Esophagus muscularis mucosa (tissue), 4 donors: Measurements from ENCODE around the gene TMPO. TPM values are rescaled to one million over a fixed set of nuclear protein-coding genes. Genes with fewer than 3 reads are reported as not detected.
A peak's percentile ranks its signal among the peaks of the same experiment; 100 is the strongest.
"Not testable (repeated sequence)": the region's sequence is repeated elsewhere in the genome, so short reads cannot be mapped to it uniquely, and the experiment has no call there.

ENCODE experiments used
- DNase-seq: peaks from one replicate; pipeline ENCODE4 v3.0.0-alpha.2; 2017; ENCODE audit errors: extremely low spot score
- H3K27ac ChIP-seq, 4 donors: fragments of 200-600 bp; sonication (generic); replicated peaks in 1 of 4; 1 replicate in 3 of 4; 2 replicates in 1 of 4; pipeline ENCODE4 v1.5.1; 2016 to 2019; ENCODE audit warnings: mild to moderate bottlenecking in 1 of 4
- H3K27me3 ChIP-seq, 4 donors: fragments of 200-600 bp; sonication (generic); one replicate each; pipeline versions ENCODE4 v1.5.1 to v1.6.0; 2016 to 2019
- H3K36me3 ChIP-seq, 4 donors: fragments of 200-600 bp; sonication (generic); one replicate each; pipeline ENCODE4 v1.5.1; 2016 to 2019
- H3K4me1 ChIP-seq, 4 donors: fragments of 200-600 bp; sonication (generic); one replicate each; pipeline ENCODE4 v1.5.1; 2016 to 2019
- H3K4me3 ChIP-seq, 4 donors: fragments of 200-600 bp; sonication (generic); 1 replicate in 2 of 4; 2 replicates in 2 of 4; pipeline ENCODE4 v1.5.1; 2016 to 2019; ENCODE audit warnings: mild to moderate bottlenecking in 4 of 4, moderate library complexity in 1 of 4
- H3K9me3 ChIP-seq, 4 donors: fragments of 200-600 bp; sonication (generic); 1 replicate in 3 of 4; 2 replicates in 1 of 4; pipeline ENCODE4 v1.5.1; 2016 to 2019
- EP300 ChIP-seq: sonication (generic); formaldehyde crosslinking; IDR thresholded peaks from one replicate; pipeline ENCODE4 v1.6.1; 2017; ENCODE audit warnings: antibody characterized with exemption
- POLR2A ChIP-seq: fragments of 450-650 bp; IDR thresholded peaks from one replicate; pipeline ENCODE4 v1.6.1; 2017; ENCODE audit warnings: antibody characterized with exemption, moderate library complexity, mild to moderate bottlenecking, low read depth
- POLR2AphosphoS5 ChIP-seq, 2 donors: sonication (generic); formaldehyde crosslinking; IDR thresholded peaks; one replicate each; pipeline ENCODE4 v1.6.1; 2017; ENCODE audit warnings: antibody characterized with exemption in 2 of 2
- WGBS: methylation state at CpG from one replicate; pipeline ENCODE4 v1.1.5; 2018; 5-methylcytosine and 5-hydroxymethylcytosine counted together
- intact Hi-C: fragments of 100-400 bp; cut with DNase I; formaldehyde crosslinking; loops from one replicate; pipeline ENCODE4 v1.15.1; 2023
- total RNA-seq, 4 donors: library from RNA; depleted of rRNA; stranded (reverse); fragments of >200 nt; gene quantifications; one replicate each; pipeline versions ENCODE4 v1.1.0 to v1.2.1, GENCODE V29; 2016
- TF ChIP-seq, protein P1 (sequence below), 3 experiments: fragments of 200-600 bp in 2 of 3; fragments of 450-650 bp in 1 of 3; sonication (generic) in 2 of 3; IDR thresholded peaks; one replicate each; pipeline ENCODE4 v1.5.1; 2017 to 2019; ENCODE audit warnings: antibody characterized with exemption in 3 of 3, mild to moderate bottlenecking in 2 of 3, moderate library complexity in 1 of 3

The TMPO gene
- total RNA-seq, 4 donors from 2014 or later = 37.1 to 54.8 (median 49.8) TPM

DNA sequence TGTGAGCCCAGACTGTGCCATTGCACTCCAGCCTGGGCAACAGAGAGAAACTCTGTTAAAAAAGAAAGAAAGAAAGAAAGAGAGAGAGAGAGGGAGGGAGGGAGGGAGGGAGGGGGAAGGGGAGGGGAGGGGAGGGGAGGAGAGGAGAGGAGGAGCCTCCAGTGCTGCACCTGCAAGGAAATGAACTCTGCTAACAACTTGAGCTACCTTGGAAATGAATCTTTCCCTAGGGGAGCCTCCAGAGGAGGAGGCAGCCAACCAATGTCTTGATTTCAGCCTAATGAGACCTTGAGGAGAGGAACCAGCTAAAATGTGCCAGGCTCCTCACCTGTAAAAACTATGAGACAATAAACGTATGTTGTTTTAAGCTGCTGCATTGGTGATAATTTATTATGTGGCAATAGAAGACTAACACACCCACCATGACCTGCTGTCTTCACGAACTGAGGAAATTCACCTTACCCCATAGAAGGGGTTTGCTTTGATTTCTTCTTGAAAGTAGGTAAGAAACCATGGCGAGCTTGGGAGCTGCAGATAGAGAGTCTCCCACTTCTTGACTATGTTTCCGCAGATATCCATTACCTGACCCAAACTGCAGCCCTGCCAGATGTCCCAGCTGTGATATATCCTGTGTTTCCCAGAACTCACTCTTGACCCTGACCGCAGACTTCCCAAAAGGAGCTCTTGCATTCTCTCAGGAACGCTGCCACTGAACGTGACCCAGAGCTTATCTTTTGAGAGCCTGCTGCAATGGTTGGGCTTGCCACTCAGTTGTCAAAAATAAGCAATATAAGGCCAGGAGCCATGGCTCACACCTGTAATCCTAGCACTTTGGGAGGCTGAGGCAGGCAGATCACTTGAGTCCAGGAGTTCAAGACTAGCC lies 31.5 kb upstream of the TMPO start:
- Histone ChIP-seq H3K9me3 (no peaks in the 10 kb centered on the region), H3K4me1 (no peaks in the 10 kb centered on the region), H3K27ac (no peak overlapping the region), H3K36me3 (no peaks in the 10 kb centered on the region), H3K4me3 (no peak overlapping the region), H3K27me3 (no peaks in the 10 kb centered on the region)
- 79% methylated on average over 7 of the region's 7 CpGs for WGBS
- TF ChIP-seq POLR2AphosphoS5 (IDR thresholded peaks at IDR 0.05) (no peak), POLR2A (no peak)
- TF ChIP-seq, protein P1, sequence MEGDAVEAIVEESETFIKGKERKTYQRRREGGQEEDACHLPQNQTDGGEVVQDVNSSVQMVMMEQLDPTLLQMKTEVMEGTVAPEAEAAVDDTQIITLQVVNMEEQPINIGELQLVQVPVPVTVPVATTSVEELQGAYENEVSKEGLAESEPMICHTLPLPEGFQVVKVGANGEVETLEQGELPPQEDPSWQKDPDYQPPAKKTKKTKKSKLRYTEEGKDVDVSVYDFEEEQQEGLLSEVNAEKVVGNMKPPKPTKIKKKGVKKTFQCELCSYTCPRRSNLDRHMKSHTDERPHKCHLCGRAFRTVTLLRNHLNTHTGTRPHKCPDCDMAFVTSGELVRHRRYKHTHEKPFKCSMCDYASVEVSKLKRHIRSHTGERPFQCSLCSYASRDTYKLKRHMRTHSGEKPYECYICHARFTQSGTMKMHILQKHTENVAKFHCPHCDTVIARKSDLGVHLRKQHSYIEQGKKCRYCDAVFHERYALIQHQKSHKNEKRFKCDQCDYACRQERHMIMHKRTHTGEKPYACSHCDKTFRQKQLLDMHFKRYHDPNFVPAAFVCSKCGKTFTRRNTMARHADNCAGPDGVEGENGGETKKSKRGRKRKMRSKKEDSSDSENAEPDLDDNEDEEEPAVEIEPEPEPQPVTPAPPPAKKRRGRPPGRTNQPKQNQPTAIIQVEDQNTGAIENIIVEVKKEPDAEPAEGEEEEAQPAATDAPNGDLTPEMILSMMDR (IDR thresholded peaks at IDR 0.05) = no peak
- intact Hi-C loops = no loop called here
- DNase-seq = no peak

DNA sequence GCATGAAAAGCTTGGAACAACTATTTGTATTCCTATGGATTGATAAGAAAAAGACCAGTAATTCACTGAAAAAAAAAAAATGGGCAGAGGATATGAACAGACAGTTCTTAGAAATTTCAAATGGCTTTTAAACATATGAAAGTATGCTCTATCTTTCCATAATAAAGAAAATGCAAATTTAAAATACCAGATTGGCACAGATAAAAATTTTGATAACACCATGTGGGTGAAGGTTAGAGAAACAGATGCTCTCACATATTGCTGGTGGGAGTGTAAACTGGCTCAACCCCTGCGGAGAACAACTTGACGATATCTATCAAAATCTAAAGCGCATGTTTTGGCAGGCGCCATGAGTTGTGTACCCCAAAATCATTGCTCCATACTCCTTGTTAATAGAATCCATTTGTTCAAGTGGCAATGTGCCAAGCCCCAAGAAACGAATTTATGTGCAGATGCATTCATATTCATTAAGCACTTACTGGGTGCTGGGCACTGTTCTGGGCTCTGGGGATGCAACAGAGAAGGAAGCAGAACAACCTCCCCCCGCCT lies 29.5 kb upstream of the TMPO start:
- WGBS = 82% methylated on average over 6 of the region's 6 CpGs
- TF ChIP-seq POLR2A (no peak), POLR2AphosphoS5 (IDR thresholded peaks at IDR 0.05) (no peak), EP300 (no peak)
- TF ChIP-seq, protein P1 (IDR thresholded peaks at IDR 0.05) = no peak
- H3K27ac ChIP-seq = no peak overlapping the region

DNA sequence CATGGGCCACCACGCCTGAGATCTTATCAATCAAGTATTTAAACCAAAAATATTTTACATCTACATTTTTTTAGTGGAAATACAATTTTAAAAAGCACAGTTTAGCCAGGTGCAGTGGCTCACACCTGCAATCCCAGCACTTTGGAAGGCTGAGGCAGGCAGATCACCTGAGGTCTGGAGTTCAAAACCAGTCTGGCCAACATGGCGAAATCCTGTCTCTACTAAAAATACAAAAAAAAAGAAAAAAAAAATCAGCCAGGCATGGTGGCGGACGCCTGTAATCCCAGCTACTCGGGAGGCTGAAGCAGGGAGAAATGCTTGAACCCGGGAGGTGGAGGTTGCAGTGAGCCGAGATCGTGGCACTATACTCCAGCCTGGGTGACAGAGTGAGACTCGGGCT lies 27.0 kb upstream of the TMPO start:
- H3K27me3 ChIP-seq, H3K36me3 ChIP-seq, DNase-seq, H3K4me3 ChIP-seq, H3K9me3 ChIP-seq, H3K27ac ChIP-seq, intact Hi-C loops: not testable (repeated sequence)
- peaks cover 4 to 16% (median 12%) of the 10 kb centered on the region in 4 donors for H3K4me1 ChIP-seq
- WGBS = 98% methylated on average over 9 of the region's 9 CpGs

More for the DNA sequence above, 29.5 kb upstream of the TMPO start:
- Histone ChIP-seq H3K4me1 (peaks cover 4 to 8% (median 7%) of the 10 kb centered on the region in 4 donors), H3K27me3 (no peaks in the 10 kb centered on the region), H3K9me3 (no peaks in the 10 kb centered on the region), H3K36me3 (no peaks in the 10 kb centered on the region), H3K4me3 (no peak overlapping the region)
- DNase-seq = no peak
- intact Hi-C loops = no loop called here

DNA sequence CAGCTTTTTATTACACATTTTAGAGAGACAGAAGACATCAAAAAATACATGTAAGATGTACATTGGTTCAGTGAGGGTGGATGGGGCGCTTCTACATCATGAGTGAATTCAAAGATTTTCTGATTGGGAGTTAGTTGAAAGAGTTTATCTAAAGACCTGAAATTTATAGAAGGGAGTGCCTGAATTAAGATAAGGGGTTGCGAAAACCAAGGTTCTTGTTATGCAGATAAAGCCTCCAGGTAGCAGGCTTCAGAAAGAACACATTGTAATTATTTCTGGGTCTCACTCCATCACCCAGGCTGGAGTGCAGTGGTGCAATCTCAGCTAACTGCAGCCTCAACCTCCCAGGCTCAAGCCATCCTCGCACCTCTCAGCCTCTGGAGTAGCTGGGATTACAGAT lies 26.2 kb upstream of the TMPO start:
- no peak for DNase-seq
- TF ChIP-seq, protein P1 (IDR thresholded peaks at IDR 0.05) = no peak
- TF ChIP-seq POLR2AphosphoS5 (IDR thresholded peaks at IDR 0.05) = no peak
- TF ChIP-seq EP300 = no peak
- TF ChIP-seq POLR2A = no peak
- H3K27me3 ChIP-seq = no peaks in the 10 kb centered on the region
- no peaks in the 10 kb centered on the region for H3K36me3 ChIP-seq
- H3K9me3 ChIP-seq = no peaks in the 10 kb centered on the region
- H3K4me1 ChIP-seq = peaks cover 4 to 16% (median 12%) of the 10 kb centered on the region in 4 donors
- H3K27ac ChIP-seq = no peak overlapping the region
- 96% methylated on average over 3 of the region's 3 CpGs for WGBS
- intact Hi-C loops = no loop called here
- no peak overlapping the region for H3K4me3 ChIP-seq

DNA sequence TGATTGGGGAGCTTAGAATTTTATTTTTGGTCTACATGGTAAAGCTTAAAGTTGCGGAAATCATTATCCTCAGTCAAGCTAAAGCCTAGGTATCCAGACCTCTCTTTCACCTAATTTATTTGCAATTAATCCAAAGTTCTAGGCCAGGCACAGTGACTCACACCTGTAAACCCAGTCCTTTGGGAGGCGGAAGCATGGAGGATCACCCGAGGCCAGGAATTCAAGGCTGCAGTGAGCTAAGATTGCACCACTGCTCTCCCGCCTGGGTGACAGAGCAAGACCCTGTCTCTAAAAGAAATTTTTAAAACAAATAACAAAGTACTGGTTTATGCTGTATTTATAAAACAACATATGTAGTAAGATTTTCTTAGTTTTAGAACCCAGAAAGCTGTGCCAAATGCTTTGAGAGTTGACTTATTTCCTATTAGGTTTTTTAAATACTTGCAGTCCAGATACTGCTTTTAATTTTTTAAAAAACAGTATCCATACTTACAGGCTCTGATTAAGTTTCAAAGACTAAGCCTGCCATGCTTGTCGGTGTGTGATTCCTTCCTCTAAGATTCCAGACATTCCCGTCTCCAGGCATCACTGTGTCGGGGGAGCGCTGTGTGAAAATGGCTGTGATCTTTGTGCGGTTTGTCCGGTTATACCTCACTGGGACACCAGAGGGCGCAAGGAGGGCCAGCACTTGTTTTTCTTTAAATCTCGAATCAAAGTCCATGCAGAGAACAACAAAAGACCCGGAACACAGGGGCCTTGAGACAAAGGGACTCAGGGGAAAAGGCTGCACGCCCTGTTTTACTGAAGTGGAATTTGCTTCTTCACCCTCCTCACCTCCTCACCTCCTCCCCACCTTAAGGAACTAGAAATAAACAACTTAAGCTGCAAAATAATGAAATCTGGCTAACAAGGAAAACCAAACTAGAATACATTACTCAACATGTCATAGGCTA lies 24.6 kb upstream of the TMPO start:
- Histone ChIP-seq H3K4me3 (peak overlapping the region in 2 of 4 donors; percentile 4 to 5), H3K27ac (peak overlapping the region; percentile 67 to 74 (median 70)), H3K9me3 (no peaks in the 10 kb centered on the region), H3K4me1 (peaks cover 4 to 16% (median 12%) of the 10 kb centered on the region in 4 donors), H3K36me3 (no peaks in the 10 kb centered on the region), H3K27me3 (no peaks in the 10 kb centered on the region)
- intact Hi-C loops = no loop called here
- TF ChIP-seq POLR2A (no peak), POLR2AphosphoS5 (IDR thresholded peaks at IDR 0.05) (peak; percentile 42 to 64), EP300 (no peak)
- TF ChIP-seq, protein P1 (IDR thresholded peaks at IDR 0.05) = peak; percentile 89 to 91 (median 90)
- WGBS = 19% methylated on average over 14 of the region's 14 CpGs
- peak; percentile 97 for DNase-seq
